Smooth muscle cell (in vitro differentiated cells): ENCODE results near the gene PNPLA2. TPM values are rescaled to one million over a fixed set of nuclear protein-coding genes. Genes with fewer than 3 reads are reported as not detected.
A peak's percentile ranks its signal among the peaks of the same experiment; 100 is the strongest.

Experiments used
- DNase-seq: peaks from one replicate; lab custom pipeline; 2025; ENCODE audit not compliant: unreplicated experiment; lab: John Stamatoyannopoulos, UW
- H2AFZ ChIP-seq: fragments of 200-600 bp; sonication (generic); 2 replicates; pipeline ENCODE4 v1.6.0; 2016; ENCODE audit warnings: antibody characterized with exemption, low read depth, mild to moderate bottlenecking
- H3F3A ChIP-seq: fragments of 200-600 bp; sonication (generic); 2 replicates; pipeline ENCODE4 v1.6.0; 2017; ENCODE audit warnings: antibody characterized with exemption, low read depth
- H3K27ac ChIP-seq: fragments of 200-600 bp; sonication (generic); 2 replicates; pipeline ENCODE4 v1.5.1; 2016; ENCODE audit warnings: low read depth, mild to moderate bottlenecking
- H3K27me3 ChIP-seq: fragments of 200-600 bp; sonication (generic); 2 replicates; pipeline ENCODE4 v1.6.1; 2016; ENCODE audit warnings: low read depth, mild to moderate bottlenecking
- H3K36me3 ChIP-seq: fragments of 200-600 bp; sonication (generic); 2 replicates; pipeline ENCODE4 v1.5.1; 2016; ENCODE audit warnings: low read depth
- H3K4me1 ChIP-seq: fragments of 200-600 bp; sonication (generic); 2 replicates; pipeline ENCODE4 v1.5.1; 2016; ENCODE audit warnings: low read depth
- H3K4me2 ChIP-seq: fragments of 200-600 bp; sonication (generic); 2 replicates; pipeline ENCODE4 v1.6.0; 2016; ENCODE audit warnings: mild to moderate bottlenecking
- H3K4me3 ChIP-seq: fragments of 200-600 bp; sonication (generic); 2 replicates; pipeline ENCODE4 v1.5.1; 2016; ENCODE audit warnings: mild to moderate bottlenecking
- H3K79me2 ChIP-seq: fragments of 200-600 bp; sonication (generic); 2 replicates; pipeline ENCODE4 v1.6.0; 2016; ENCODE audit warnings: low read depth, mild to moderate bottlenecking
- H3K9ac ChIP-seq: fragments of 200-600 bp; sonication (generic); 2 replicates; pipeline ENCODE4 v1.6.0; 2016; ENCODE audit warnings: low read depth
- H3K9me3 ChIP-seq: fragments of 200-600 bp; sonication (generic); replicated peaks from 2 replicates; pipeline ENCODE4 v1.5.1; 2016; ENCODE audit warnings: low read depth
- H4K20me1 ChIP-seq: fragments of 200-600 bp; sonication (generic); 2 replicates; pipeline ENCODE4 v1.6.0; 2016; ENCODE audit warnings: low read depth
- CTCF ChIP-seq: fragments of 200-600 bp; sonication (generic); IDR thresholded peaks from 2 replicates; pipeline ENCODE4 v1.5.1; 2017; ENCODE audit warnings: borderline replicate concordance, mild to moderate bottlenecking, antibody characterized with exemption; ENCODE audit not compliant: insufficient read depth, poor library complexity, severe bottlenecking
- WGBS: methylation state at CpG from one replicate; pipeline ENCODE4 v1.1.7; 2016; ENCODE audit warnings: low lambda C conversion rate; 5-methylcytosine and 5-hydroxymethylcytosine counted together
- polyA plus RNA-seq: library from polyadenylated mRNA; unstranded; fragments of >200 nt; fragmentation: Nextera tagmentation; extraction: Ambion mirVana; gene quantifications from 2 replicates; pipeline ENCODE4 v1.2.1, GENCODE V29; 2016
- total RNA-seq: library from RNA; depleted of rRNA; stranded (reverse); fragments of >200 nt; gene quantifications from 2 replicates; pipeline ENCODE4 v1.2.3, GENCODE V29; 2014

The PNPLA2 gene
- total and polyA plus RNA-seq, 2 experiments from 2014 or later: 12.4 to 26.4 TPM

- Histone ChIP-seq H3K4me1 (peaks cover 16% of the 10 kb centered on the region), H3K36me3 (no peaks in the 10 kb centered on the region), H3K4me3 (no peak overlapping the region), H3K79me2 (no peaks in the 10 kb centered on the region), H3F3A (peaks cover 9% of the 10 kb centered on the region), H3K4me2 (no peak overlapping the region), H2AFZ (no peak overlapping the region), H3K9ac (no peak overlapping the region), H4K20me1 (peaks cover 21% of the 10 kb centered on the region), H3K9me3 (no peaks in the 10 kb centered on the region), H3K27ac (no peak overlapping the region), H3K27me3 (no peaks in the 10 kb centered on the region)
- WGBS: 95% methylated on average over 23 of the region's 31 CpGs
- DNase-seq: no peak
- no peak for TF ChIP-seq CTCF
Observed at GRCh38 chr11:794013-794765, 24.5 kb upstream of the PNPLA2 start.

- peaks cover 18% of the 10 kb centered on the region for H4K20me1 ChIP-seq
- H3K79me2 ChIP-seq: no peaks in the 10 kb centered on the region
- H3F3A ChIP-seq: peaks cover 9% of the 10 kb centered on the region
- H2AFZ ChIP-seq: no peak overlapping the region
- H3K4me1 ChIP-seq: peaks cover 16% of the 10 kb centered on the region
- H3K9me3 ChIP-seq: no peaks in the 10 kb centered on the region
- no peak for TF ChIP-seq CTCF
- no peak overlapping the region for H3K9ac ChIP-seq
- no peaks in the 10 kb centered on the region for H3K27me3 ChIP-seq
- DNase-seq: no peak
- WGBS: 95% methylated on average over 27 of the region's 38 CpGs
- no peaks in the 10 kb centered on the region for H3K36me3 ChIP-seq
- H3K4me3 ChIP-seq: no peak overlapping the region
- H3K27ac ChIP-seq: no peak overlapping the region
- no peak overlapping the region for H3K4me2 ChIP-seq
Observed at GRCh38 chr11:794766-795633, 23.7 kb upstream of the PNPLA2 start.

GRCh38 chr11:795634-796564 is 22.8 kb upstream of the PNPLA2 start:
- no peak for TF ChIP-seq CTCF
- WGBS: 43% methylated on average over 26 of the region's 26 CpGs

More at GRCh38 chr11:795634-796564, 22.8 kb upstream of the PNPLA2 start:
- no peaks in the 10 kb centered on the region for H3K27me3 ChIP-seq
- peak overlapping the region; percentile 70 for H3K4me3 ChIP-seq
- no peak overlapping the region for H2AFZ ChIP-seq
- H3K9ac ChIP-seq: peak overlapping the region; percentile 84
- peak overlapping the region; percentile 83 for H3K27ac ChIP-seq
- H3K4me2 ChIP-seq: peak overlapping the region; percentile 98
- DNase-seq: peak; percentile 72
- peaks cover 9% of the 10 kb centered on the region for H3F3A ChIP-seq
- peaks cover 18% of the 10 kb centered on the region for H4K20me1 ChIP-seq
- no peaks in the 10 kb centered on the region for H3K79me2 ChIP-seq
- no peaks in the 10 kb centered on the region for H3K36me3 ChIP-seq
- H3K4me1 ChIP-seq: peaks cover 16% of the 10 kb centered on the region
- no peaks in the 10 kb centered on the region for H3K9me3 ChIP-seq
